ENCODE results near the gene CILP2.

CILP2 gene

DNA sequence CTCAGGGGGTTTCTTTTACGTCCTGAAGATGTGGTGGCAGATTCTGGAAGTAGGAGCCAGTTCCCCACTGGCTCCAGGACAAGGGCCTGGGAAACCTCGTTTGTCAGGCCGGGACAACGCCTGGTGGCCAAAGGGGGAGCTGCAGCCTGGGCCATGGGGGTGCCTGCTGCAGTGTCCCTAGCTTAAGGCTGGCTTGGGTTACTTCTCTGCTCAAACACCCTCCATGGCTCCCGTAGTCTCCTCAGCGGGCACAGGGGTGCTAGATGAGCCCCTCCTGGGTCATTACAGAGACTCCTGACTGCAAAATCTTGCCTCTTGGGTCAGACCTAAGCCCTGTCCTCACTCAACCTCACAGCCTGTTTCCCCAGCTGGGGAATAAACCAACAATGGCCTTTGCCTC, 14.7 kb downstream of the CILP2 start:
- TF ChIP-seq, protein P1, sequence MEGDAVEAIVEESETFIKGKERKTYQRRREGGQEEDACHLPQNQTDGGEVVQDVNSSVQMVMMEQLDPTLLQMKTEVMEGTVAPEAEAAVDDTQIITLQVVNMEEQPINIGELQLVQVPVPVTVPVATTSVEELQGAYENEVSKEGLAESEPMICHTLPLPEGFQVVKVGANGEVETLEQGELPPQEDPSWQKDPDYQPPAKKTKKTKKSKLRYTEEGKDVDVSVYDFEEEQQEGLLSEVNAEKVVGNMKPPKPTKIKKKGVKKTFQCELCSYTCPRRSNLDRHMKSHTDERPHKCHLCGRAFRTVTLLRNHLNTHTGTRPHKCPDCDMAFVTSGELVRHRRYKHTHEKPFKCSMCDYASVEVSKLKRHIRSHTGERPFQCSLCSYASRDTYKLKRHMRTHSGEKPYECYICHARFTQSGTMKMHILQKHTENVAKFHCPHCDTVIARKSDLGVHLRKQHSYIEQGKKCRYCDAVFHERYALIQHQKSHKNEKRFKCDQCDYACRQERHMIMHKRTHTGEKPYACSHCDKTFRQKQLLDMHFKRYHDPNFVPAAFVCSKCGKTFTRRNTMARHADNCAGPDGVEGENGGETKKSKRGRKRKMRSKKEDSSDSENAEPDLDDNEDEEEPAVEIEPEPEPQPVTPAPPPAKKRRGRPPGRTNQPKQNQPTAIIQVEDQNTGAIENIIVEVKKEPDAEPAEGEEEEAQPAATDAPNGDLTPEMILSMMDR (IDR thresholded peaks at IDR 0.05; ENCODE audit: insufficient read depth, low read depth, low read length, missing control alignments) = peak; percentile 72
- H3K4me3 ChIP-seq (ENCODE audit: low read depth, low read length) = no peak overlapping the region
- DNase-seq (ENCODE audit: low read depth) = peak; percentile 52

DNA sequence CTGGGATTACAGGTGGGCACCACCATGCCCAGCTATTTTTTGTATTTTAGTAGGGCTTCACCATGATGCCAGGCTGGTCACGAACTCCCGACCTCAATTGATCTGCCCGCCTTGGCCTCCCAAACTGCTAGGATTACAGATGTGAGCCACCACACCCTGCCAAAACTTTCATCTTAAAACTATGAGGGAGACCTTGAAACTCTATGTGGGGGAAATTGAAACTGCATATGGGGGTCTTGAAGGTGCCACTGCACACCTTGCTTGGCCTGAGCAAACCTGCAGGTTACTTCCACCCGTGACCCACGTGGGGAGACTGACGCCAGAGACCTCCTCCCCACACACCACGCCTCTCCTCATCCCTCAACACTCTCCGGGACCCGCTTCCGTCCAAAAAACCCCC, 15.6 kb downstream of the CILP2 start:
- H3K4me3 ChIP-seq (ENCODE audit: low read depth, low read length) = no peak overlapping the region
- no peak for DNase-seq (ENCODE audit: low read depth)
- TF ChIP-seq, protein P1 (IDR thresholded peaks at IDR 0.05; ENCODE audit: insufficient read depth, low read depth, low read length, missing control alignments) = no peak

DNA sequence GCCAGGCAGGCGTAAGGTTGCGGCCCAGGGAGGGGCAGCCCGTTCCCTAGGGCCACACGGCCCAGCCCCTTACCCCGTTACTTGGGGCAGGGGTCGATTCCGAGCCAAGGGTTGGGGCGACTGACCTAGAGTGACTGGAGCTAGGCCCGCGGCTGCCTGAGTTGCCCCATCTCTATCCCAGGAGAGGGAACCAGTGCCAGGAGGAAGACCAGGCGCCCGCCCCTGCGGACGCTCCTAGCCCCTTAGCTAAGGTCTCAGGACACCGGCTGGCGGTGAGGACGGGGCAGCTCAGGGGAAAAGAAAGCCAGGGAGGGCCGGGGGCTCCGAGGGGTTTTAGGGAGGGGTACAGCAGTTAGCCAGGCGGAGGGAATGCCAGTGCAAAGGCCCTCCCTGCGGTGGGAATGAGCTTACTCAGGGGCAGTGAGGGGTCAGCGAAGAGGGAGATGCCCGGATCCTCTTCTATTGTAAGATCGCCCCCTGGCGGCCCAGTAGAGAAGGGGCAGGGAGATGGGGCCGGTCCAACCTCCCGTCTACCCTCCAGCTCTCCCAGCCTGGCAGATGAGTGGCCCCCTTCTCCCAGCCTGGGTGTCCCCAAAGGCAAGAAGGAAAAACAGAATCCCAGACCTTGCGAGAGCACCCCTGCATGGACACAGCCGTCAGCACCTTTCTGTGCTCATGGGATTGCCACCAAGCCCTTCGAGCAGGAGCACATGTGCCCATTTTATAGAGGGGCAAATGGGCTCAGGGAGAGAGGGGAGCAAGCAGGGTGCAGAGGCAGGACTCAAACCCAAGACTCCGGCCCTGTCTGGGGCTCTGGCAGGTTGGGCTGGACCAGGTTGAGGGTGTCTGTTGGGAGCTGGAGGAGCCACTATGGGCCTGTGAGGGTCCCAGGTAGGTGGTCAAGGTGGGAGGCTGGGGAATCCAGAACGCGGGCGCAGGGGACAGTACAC, 16.3 kb downstream of the CILP2 start:
- H3K4me3 ChIP-seq (ENCODE audit: low read depth, low read length) = no peak overlapping the region
- TF ChIP-seq, protein P1 (IDR thresholded peaks at IDR 0.05; ENCODE audit: insufficient read depth, low read depth, low read length, missing control alignments) = peak; percentile 77
- peak; percentile 64 for DNase-seq (ENCODE audit: low read depth)

DNA sequence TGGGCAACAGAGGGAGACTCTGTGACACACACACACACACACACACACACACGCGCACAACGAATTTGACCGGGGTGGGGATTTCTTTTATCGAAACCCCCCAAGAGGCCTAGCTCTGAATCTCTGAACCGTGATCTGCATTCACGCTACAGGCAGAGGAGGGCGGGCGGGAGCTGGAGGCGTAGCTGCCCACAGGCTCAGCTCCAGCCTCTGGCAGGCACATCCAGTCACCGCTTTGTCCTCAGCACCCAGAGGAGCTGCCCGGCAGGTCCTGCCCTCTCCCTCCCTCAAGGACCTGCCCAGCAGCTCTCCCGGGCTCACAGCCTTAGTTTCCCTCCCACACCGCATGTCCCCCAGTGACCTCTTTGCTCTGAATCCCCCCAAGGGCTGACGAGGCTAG, 20.0 kb downstream of the CILP2 start:
- DNase-seq (ENCODE audit: low read depth) = peak; percentile 59
- no peak overlapping the region for H3K4me3 ChIP-seq (ENCODE audit: low read depth, low read length)
- TF ChIP-seq, protein P1 (IDR thresholded peaks at IDR 0.05; ENCODE audit: insufficient read depth, low read depth, low read length, missing control alignments) = no peak

DNA sequence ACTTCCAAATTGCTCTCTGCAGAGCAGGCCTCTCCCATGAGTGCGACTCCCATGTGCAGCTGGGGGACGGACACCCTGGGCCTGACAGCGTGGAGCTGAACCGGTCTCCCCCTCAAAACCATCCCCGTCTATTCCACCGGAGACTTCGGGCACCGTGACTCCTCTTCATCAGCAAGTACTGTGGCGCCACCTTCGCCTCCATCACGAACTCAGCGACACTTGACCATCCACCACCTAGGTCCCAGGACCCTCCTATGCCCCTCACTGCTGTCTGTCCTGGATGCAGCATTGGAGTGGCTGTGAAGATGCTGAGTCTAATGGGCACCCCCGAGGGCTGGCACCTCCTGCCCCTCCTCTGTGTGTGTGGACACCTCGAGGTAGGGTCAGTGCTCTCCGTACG, 20.6 kb downstream of the CILP2 start:
- DNase-seq (ENCODE audit: low read depth) = no peak
- no peak overlapping the region for H3K4me3 ChIP-seq (ENCODE audit: low read depth, low read length)
- TF ChIP-seq, protein P1 (IDR thresholded peaks at IDR 0.05; ENCODE audit: insufficient read depth, low read depth, low read length, missing control alignments) = no peak

DNA sequence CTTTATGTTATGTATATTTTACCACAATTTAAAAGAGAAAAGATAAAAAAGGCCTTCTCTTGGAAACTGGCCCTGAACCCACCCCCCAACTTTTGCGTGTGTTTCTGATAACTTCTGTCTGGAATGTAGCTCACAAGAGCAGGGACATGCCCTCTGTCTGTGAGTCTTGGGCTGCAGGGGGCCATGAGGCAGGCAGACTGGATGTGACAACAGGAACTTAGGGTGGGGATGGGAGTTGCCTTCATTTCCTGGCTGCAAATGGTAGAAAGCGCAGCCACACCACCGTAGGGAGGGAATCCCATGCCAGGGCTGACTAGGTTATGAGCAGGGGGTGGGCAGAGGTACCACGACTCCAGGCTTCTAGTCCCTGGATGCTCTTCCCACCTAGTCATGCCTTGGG, 21.9 kb downstream of the CILP2 start:
- TF ChIP-seq, protein P1 (IDR thresholded peaks at IDR 0.05; ENCODE audit: insufficient read depth, low read depth, low read length, missing control alignments) = no peak
- no peak for DNase-seq (ENCODE audit: low read depth)
- H3K4me3 ChIP-seq (ENCODE audit: low read depth, low read length) = no peak overlapping the region

Data from GM12865 (cell line).